Measurements from ENCODE around the gene FZR1. TPM values are rescaled to one million over a fixed set of nuclear protein-coding genes. Genes with fewer than 3 reads are reported as not detected.

Gene FZR1
- total and polyA plus RNA-seq, 9 of the 15 experiments (the other 6 are each of a cell fraction or from before 2014, with no cell fraction given): 0.18 to 48.0 (median 22.2) TPM

- TF ChIP-seq RAD21 (CRISPR knock-in tag; conservative IDR thresholded peaks at IDR 0.05 in 1 of 2, IDR thresholded peaks at IDR 0.05 in 1 of 2) (peak; percentile 74 to 87), ARID1B (IDR thresholded peaks at IDR 0.05) (no peak), CC2D1A (IDR thresholded peaks at IDR 0.05) (peak; percentile 83; the same call in 1 of the 2 replicates), TAF15 (IDR thresholded peaks at IDR 0.05; ENCODE audit: low read depth, low read length) (no peak), XRCC5 (IDR thresholded peaks at IDR 0.05; ENCODE audit: low read depth, low read length) (0 out of 2 replicates have a peak, but pooled peaks have one; percentile 22), ZNF740 (CRISPR knock-in tag; IDR thresholded peaks at IDR 0.05) (no peak), ZNF740 (tag; IDR thresholded peaks at IDR 0.05) (peak in 1 of 2 experiments; percentile 45; a peak in 1 of 4 replicates), HDAC3 (IDR thresholded peaks at IDR 0.05; ENCODE audit: borderline replicate concordance, partially characterized antibody) (no peak), ZNF12 (CRISPR knock-in tag; IDR thresholded peaks at IDR 0.05) (no peak), REST (IDR thresholded peaks at IDR 0.05; ENCODE audit: borderline replicate concordance) (peak; percentile 82), REST (CRISPR knock-in tag; IDR thresholded peaks at IDR 0.05; ENCODE audit: low read depth) (no peak)
- TF ChIP-seq, protein P1, sequence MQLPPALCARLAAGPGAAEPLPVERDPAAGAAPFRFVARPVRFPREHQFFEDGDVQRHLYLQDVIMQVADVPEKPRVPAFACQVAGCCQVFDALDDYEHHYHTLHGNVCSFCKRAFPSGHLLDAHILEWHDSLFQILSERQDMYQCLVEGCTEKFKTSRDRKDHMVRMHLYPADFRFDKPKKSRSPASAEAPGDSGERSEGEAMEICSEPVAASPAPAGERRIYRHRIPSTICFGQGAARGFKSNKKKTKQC (CRISPR knock-in tag; IDR thresholded peaks at IDR 0.05): no peak
- TF ChIP-seq, protein P2, sequence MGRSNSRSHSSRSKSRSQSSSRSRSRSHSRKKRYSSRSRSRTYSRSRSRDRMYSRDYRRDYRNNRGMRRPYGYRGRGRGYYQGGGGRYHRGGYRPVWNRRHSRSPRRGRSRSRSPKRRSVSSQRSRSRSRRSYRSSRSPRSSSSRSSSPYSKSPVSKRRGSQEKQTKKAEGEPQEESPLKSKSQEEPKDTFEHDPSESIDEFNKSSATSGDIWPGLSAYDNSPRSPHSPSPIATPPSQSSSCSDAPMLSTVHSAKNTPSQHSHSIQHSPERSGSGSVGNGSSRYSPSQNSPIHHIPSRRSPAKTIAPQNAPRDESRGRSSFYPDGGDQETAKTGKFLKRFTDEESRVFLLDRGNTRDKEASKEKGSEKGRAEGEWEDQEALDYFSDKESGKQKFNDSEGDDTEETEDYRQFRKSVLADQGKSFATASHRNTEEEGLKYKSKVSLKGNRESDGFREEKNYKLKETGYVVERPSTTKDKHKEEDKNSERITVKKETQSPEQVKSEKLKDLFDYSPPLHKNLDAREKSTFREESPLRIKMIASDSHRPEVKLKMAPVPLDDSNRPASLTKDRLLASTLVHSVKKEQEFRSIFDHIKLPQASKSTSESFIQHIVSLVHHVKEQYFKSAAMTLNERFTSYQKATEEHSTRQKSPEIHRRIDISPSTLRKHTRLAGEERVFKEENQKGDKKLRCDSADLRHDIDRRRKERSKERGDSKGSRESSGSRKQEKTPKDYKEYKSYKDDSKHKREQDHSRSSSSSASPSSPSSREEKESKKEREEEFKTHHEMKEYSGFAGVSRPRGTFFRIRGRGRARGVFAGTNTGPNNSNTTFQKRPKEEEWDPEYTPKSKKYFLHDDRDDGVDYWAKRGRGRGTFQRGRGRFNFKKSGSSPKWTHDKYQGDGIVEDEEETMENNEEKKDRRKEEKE (IDR thresholded peaks at IDR 0.05; ENCODE audit: borderline replicate concordance in 1 of 2, control insufficient read depth in 1 of 2, low read depth in 2 of 2, low read length in 1 of 2): no peak
Measured at GRCh38 chr19:3586127-3586626, 80.1 kb downstream of the FZR1 start (continued).
